Measurements from ENCODE around the gene TBX10. TPM values are rescaled to one million over a fixed set of nuclear protein-coding genes. Genes with fewer than 3 reads are reported as not detected.
"Not testable (repeated sequence)": the region's sequence is repeated elsewhere in the genome, so short reads cannot be mapped to it uniquely, and the experiment has no call there.

The TBX10 gene
- total RNA-seq, 2 donors from 2014 or later, result not detected

GRCh38 chr11:67596753-67597300, 42.7 kb downstream of the TBX10 start:
- peaks cover 32% of the 10 kb centered on the region for H3K27me3 Mint-ChIP-seq (ENCODE audit: low read depth)
- no peak for DNase-seq
- H3K4me3 Mint-ChIP-seq, result no peak overlapping the region
- H3K36me3 Mint-ChIP-seq (ENCODE audit: insufficient read depth in 2 of 2), result no peaks in the 10 kb centered on the region
- no peak for ATAC-seq (replicated peaks in 1 of 2)
- no peaks in the 10 kb centered on the region for H3K9me3 Mint-ChIP-seq
- H3K4me1 Mint-ChIP-seq (ENCODE audit: low read depth), result peaks cover 10% of the 10 kb centered on the region
- no peak overlapping the region for H3K27ac Mint-ChIP-seq

- ATAC-seq (replicated peaks in 1 of 2), result no peak
- H3K36me3 Mint-ChIP-seq (ENCODE audit: insufficient read depth in 2 of 2), result no peaks in the 10 kb centered on the region
- no peak overlapping the region for H3K4me3 Mint-ChIP-seq
- peaks cover 9% of the 10 kb centered on the region for H3K27me3 Mint-ChIP-seq (ENCODE audit: low read depth)
- H3K4me1 Mint-ChIP-seq (ENCODE audit: low read depth), result no peaks in the 10 kb centered on the region
- no peak for DNase-seq
- no peaks in the 10 kb centered on the region for H3K9me3 Mint-ChIP-seq
- no peak overlapping the region for H3K27ac Mint-ChIP-seq
These were observed 45.1 kb downstream of the TBX10 start for GRCh38 chr11:67594480-67594879.

GRCh38 chr11:67593565-67593905, 46.0 kb downstream of the TBX10 start:
- Mint-ChIP-seq H3K36me3 (ENCODE audit: insufficient read depth in 2 of 2) (no peaks in the 10 kb centered on the region), H3K4me3 (no peak overlapping the region), H3K9me3 (no peaks in the 10 kb centered on the region), H3K27ac (no peak overlapping the region), H3K27me3 (ENCODE audit: low read depth) (no peaks in the 10 kb centered on the region), H3K4me1 (ENCODE audit: low read depth) (no peaks in the 10 kb centered on the region)
- ATAC-seq (replicated peaks in 1 of 2), result no peak
- DNase-seq, result no peak

GRCh38 chr11:67592880-67593564, 46.5 kb downstream of the TBX10 start:
- Mint-ChIP-seq H3K9me3 (no peaks in the 10 kb centered on the region), H3K4me3 (no peak overlapping the region), H3K27me3 (ENCODE audit: low read depth) (no peaks in the 10 kb centered on the region), H3K4me1 (ENCODE audit: low read depth) (no peaks in the 10 kb centered on the region), H3K27ac (no peak overlapping the region), H3K36me3 (ENCODE audit: insufficient read depth in 2 of 2) (no peaks in the 10 kb centered on the region)
- no peak for DNase-seq
- ATAC-seq (replicated peaks in 1 of 2), result no peak

GRCh38 chr11:67588899-67589415, 50.6 kb downstream of the TBX10 start:
- H3K4me3 Mint-ChIP-seq, H3K27ac Mint-ChIP-seq: not testable (repeated sequence)
- peaks cover 20% of the 10 kb centered on the region for H3K4me1 Mint-ChIP-seq (ENCODE audit: low read depth)

GRCh38 chr11:67588136-67588503, 51.4 kb downstream of the TBX10 start:
- no peaks in the 10 kb centered on the region for H3K27me3 Mint-ChIP-seq (ENCODE audit: low read depth)
- ATAC-seq (replicated peaks in 1 of 2) (no peak), DNase-seq (no peak)
- peaks cover 1 to 8% of the 10 kb centered on the region in 2 donors for H3K9me3 Mint-ChIP-seq
- H3K4me3 Mint-ChIP-seq, result no peak overlapping the region
- peaks cover 25% of the 10 kb centered on the region for H3K4me1 Mint-ChIP-seq (ENCODE audit: low read depth)
- peaks cover 15 to 20% of the 10 kb centered on the region in 2 donors for H3K36me3 Mint-ChIP-seq (ENCODE audit: insufficient read depth in 2 of 2)
- no peak overlapping the region for H3K27ac Mint-ChIP-seq

More at GRCh38 chr11:67588899-67589415, 50.6 kb downstream of the TBX10 start:
- H3K9me3 Mint-ChIP-seq; H3K27me3 Mint-ChIP-seq (ENCODE audit: low read depth); ATAC-seq (replicated peaks in 1 of 2); DNase-seq: not testable (repeated sequence)
- peaks cover 15 to 20% of the 10 kb centered on the region in 2 donors for H3K36me3 Mint-ChIP-seq (ENCODE audit: insufficient read depth in 2 of 2)

- peaks cover 15 to 20% of the 10 kb centered on the region in 2 donors for H3K36me3 Mint-ChIP-seq (ENCODE audit: insufficient read depth in 2 of 2)
- H3K27me3 Mint-ChIP-seq (ENCODE audit: low read depth), result peaks cover 9% of the 10 kb centered on the region
- ATAC-seq (replicated peaks in 1 of 2) (no peak), DNase-seq (no peak)
- peaks cover 1 to 8% of the 10 kb centered on the region in 2 donors for H3K9me3 Mint-ChIP-seq
- H3K4me1 Mint-ChIP-seq (ENCODE audit: low read depth), result peaks cover 39% of the 10 kb centered on the region
- H3K27ac Mint-ChIP-seq, result peak overlapping the region; percentile 59
- H3K4me3 Mint-ChIP-seq, result no peak overlapping the region
These were observed 52.9 kb downstream of the TBX10 start for GRCh38 chr11:67586568-67587250.

- Mint-ChIP-seq H3K4me3 (no peak overlapping the region), H3K36me3 (ENCODE audit: insufficient read depth in 2 of 2) (peaks cover 15 to 20% of the 10 kb centered on the region in 2 donors), H3K27ac (no peak overlapping the region), H3K9me3 (peaks cover 1 to 8% of the 10 kb centered on the region in 2 donors), H3K27me3 (ENCODE audit: low read depth) (peaks cover 13% of the 10 kb centered on the region), H3K4me1 (ENCODE audit: low read depth) (peaks cover 40% of the 10 kb centered on the region)
- DNase-seq (no peak), ATAC-seq (replicated peaks in 1 of 2) (no peak)
These were observed 53.7 kb downstream of the TBX10 start for GRCh38 chr11:67585911-67586310.

GRCh38 chr11:67584881-67585873, 54.4 kb downstream of the TBX10 start:
- peak overlapping the region; percentile 69 to 96 for H3K4me3 Mint-ChIP-seq
- no peak for DNase-seq
- H3K27me3 Mint-ChIP-seq (ENCODE audit: low read depth), result peaks cover 18% of the 10 kb centered on the region
- peaks cover 45% of the 10 kb centered on the region for H3K4me1 Mint-ChIP-seq (ENCODE audit: low read depth)
- H3K9me3 Mint-ChIP-seq, result peaks cover 1 to 8% of the 10 kb centered on the region in 2 donors
- peaks cover 15 to 20% of the 10 kb centered on the region in 2 donors for H3K36me3 Mint-ChIP-seq (ENCODE audit: insufficient read depth in 2 of 2)
- ATAC-seq (replicated peaks in 1 of 2), result no peak
- H3K27ac Mint-ChIP-seq, result no peak overlapping the region

GRCh38 chr11:67584205-67584880, 55.2 kb downstream of the TBX10 start:
- H3K36me3 Mint-ChIP-seq (ENCODE audit: insufficient read depth in 2 of 2), result peaks cover 15 to 20% of the 10 kb centered on the region in 2 donors
- H3K4me3 Mint-ChIP-seq, result peak overlapping the region; percentile 69 to 96
- H3K27ac Mint-ChIP-seq, result no peak overlapping the region
- H3K9me3 Mint-ChIP-seq, result peaks cover 1 to 8% of the 10 kb centered on the region in 2 donors
- no peak for DNase-seq
- peak; percentile 8 to 15 for ATAC-seq (replicated peaks in 1 of 2)
- H3K4me1 Mint-ChIP-seq (ENCODE audit: low read depth), result peaks cover 54% of the 10 kb centered on the region
- peaks cover 26% of the 10 kb centered on the region for H3K27me3 Mint-ChIP-seq (ENCODE audit: low read depth)

GRCh38 chr11:67583247-67584204, 56.0 kb downstream of the TBX10 start, which contains the start of gene GSTP1:
Gene GSTP1 (plus strand): TSS chr11:67583812. CDS start chr11:67583844, 32 bp downstream.
- Mint-ChIP-seq H3K36me3 (ENCODE audit: insufficient read depth in 2 of 2) (peaks cover 15 to 20% of the 10 kb centered on the region in 2 donors), H3K9me3 (peaks cover 1 to 8% of the 10 kb centered on the region in 2 donors), H3K4me1 (ENCODE audit: low read depth) (peaks cover 58% of the 10 kb centered on the region), H3K27ac (peak within 1 kb of the TSS; percentile 26), H3K27me3 (ENCODE audit: low read depth) (peaks cover 30% of the 10 kb centered on the region), H3K4me3 (peak within 1 kb of the TSS; percentile 88 to 96)
- ATAC-seq (replicated peaks in 1 of 2), result peak; percentile 94 to 96
- peak; percentile 87 to 88 for DNase-seq
